NCI-H1436 (cell line): ENCODE measurements around the gene USP46.
A peak's percentile ranks its signal among the peaks of the same experiment; 100 is the strongest.

Experiments used
- DNase-seq: peaks from one replicate; lab custom pipeline; 2025; lab: John Stamatoyannopoulos, UW

The USP46 gene

GRCh38 chr4:52659001-52659721 is at the start of gene USP46:
TSS of gene USP46 (minus strand) at chr4:52659301. CDS start at chr4:52659150, 151 bp downstream.
- DNase-seq, result peak; percentile 19

GRCh38 chr4:52704661-52705060 is 45.6 kb upstream of the USP46 start:
- DNase-seq, result no peak

DNA sequence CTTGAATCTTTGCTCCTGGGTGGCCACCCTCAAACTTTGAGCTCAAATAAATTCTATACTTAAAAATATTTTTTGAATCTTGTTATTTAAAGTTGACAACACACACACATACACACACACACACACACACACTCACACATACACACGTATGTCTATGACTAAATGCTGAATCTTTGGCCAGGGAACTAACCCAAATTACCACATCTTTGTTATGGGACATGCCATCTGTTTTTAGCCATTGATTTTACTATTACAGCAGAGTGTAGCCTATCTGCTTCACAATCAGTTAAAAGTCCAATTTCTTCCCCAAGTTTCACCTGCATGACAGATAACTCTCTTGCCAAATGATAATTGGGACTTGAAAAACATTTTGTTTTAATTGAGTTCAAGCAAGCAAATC is 45.0 kb upstream of the USP46 start:
- no peak for DNase-seq

GRCh38 chr4:52701207-52701606 is 42.1 kb upstream of the USP46 start:
- DNase-seq, result no peak

DNA sequence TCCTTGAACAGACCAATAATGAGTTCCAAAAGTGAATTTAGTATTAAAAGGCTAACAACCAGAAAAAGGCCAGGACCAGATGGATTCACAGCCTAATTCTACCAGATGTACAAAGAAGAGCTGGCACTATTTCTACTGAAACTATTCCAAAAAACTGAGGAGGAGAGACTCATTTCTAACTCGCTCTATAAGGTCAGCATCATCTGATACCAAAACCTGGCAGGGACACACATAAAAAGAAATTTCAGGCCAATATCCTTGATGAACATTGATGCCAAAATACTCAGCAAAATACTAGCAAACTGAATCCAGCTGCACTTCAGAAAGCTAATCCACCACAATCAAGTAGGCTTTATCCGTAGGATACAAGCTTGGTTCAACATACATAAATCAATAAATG is 35.8 kb upstream of the USP46 start:
- no peak for DNase-seq

GRCh38 chr4:52693492-52693891 is 34.4 kb upstream of the USP46 start:
- no peak for DNase-seq

DNA sequence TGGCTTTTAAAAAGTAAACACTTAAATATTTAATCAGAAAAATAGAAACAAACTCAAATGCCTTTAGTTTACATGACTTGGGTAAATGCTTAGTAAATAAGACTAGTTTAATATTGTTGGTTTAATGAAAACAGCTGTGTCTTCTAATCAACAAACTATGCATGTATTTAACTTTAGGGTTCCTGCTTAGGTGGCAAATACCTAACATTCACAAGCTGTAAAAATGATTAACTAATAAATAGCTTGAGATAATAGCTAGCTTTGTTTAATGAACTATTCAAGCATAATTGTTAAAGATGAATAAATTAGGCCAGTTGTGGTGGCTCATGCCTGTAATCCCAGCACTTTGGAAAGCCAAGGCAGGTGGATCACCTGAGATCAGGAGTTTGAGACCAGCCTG is 30.0 kb upstream of the USP46 start:
- DNase-seq, result no peak

DNA sequence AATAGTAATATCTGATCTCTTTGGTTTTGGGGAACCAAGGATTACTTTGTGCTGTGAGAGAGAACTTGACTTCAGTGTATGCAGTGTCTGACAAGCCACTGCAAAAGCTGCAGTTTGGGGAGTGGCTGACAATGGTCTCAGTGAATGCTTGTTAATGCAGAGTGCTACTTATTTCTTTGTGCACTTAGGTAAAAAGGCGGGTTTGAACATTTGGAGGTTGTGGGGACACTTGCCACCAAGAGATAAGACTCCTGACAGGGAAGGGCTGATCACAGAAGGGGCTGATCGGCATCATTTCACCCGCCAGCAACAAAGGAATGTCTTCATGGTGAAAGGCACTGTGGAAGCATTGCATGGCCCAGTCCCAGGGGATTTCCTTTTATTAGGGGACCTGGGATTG is 28.6 kb upstream of the USP46 start:
- no peak for DNase-seq

DNA sequence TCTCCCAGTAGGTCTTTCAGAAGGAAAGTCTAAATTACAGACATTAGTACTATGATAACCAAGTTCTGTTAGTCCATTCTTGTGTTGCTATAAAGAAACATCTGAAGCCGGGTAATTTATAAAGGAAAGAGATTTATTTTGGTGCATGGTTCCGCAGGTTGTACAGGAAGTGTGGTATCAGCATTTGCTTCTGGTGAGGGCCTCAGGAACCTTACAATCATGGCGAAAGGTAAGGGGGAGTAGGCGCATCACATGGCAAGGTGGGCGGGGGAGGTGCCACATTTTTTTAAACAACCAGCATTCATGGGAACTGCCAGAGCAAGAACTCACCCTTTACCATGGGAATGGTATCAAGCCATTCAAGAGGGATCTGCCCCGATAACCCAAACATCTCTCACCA is 26.2 kb upstream of the USP46 start:
- no peak for DNase-seq

- DNase-seq, result no peak
These were observed 25.8 kb upstream of the USP46 start for GRCh38 chr4:52684896-52685295.

GRCh38 chr4:52680381-52680780 is 21.3 kb upstream of the USP46 start:
- no peak for DNase-seq

DNA sequence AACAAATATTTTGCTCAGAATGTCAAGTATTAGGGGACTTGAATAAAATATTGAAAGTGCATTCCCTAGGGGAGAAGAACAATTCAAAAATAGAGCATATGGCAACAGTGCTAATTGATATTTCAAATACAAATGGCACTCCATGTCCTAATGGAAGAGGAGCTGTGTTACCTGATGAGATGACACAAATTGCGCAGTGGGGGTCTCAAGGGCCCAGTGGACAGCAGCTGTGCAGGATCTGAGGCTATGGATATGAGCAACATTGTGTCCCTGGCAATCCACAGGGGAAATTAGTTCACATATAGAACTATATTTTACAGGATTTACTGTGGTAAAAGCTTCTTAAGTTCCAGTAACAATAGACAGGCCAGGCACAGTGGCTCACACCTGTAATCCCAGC is 17.4 kb upstream of the USP46 start:
- DNase-seq, result no peak

DNA sequence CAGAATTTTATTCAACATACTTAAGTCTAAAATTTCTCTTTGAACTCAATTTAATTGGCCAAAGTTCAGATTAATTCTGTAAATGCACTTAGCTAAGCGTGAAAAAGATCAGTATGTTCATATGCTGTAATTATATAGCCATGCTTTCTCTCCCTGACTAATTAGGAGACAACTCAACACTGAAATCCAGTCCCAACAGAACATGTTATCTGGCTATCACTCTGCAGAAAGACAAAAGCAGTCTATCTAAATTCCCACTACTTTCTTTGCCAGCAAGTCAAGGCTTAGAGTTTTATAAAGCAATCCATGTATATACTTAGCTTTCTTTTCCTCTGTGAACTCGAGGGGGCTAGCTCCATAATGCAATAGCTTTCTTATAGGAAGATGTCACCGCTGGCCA is 16.0 kb upstream of the USP46 start:
- DNase-seq, result no peak

GRCh38 chr4:52670739-52671138 is 11.6 kb upstream of the USP46 start:
- DNase-seq, result no peak

GRCh38 chr4:52670121-52670520 is 11.0 kb upstream of the USP46 start:
- DNase-seq, result no peak

DNA sequence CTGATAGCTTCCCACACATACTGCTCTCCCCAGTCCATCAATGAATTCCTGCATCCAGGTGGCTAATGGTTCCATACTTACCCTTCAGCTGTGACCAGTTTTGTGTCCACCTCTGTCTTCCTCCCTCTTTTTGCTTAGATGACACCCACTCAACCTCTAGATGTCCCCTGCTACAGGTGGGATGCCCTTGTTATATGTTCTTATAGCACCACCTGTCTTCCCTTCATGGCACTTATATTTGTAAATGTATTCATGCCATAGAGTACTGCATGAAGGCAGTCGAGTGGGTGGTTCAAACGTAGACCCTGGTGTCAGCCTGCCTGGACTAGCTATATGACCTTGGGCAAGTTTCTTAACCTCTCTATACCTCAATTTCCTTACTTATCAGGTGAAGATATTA is 6.5 kb upstream of the USP46 start:
- DNase-seq, result no peak

GRCh38 chr4:52664479-52664878 is 5.4 kb upstream of the USP46 start:
- no peak for DNase-seq

DNA sequence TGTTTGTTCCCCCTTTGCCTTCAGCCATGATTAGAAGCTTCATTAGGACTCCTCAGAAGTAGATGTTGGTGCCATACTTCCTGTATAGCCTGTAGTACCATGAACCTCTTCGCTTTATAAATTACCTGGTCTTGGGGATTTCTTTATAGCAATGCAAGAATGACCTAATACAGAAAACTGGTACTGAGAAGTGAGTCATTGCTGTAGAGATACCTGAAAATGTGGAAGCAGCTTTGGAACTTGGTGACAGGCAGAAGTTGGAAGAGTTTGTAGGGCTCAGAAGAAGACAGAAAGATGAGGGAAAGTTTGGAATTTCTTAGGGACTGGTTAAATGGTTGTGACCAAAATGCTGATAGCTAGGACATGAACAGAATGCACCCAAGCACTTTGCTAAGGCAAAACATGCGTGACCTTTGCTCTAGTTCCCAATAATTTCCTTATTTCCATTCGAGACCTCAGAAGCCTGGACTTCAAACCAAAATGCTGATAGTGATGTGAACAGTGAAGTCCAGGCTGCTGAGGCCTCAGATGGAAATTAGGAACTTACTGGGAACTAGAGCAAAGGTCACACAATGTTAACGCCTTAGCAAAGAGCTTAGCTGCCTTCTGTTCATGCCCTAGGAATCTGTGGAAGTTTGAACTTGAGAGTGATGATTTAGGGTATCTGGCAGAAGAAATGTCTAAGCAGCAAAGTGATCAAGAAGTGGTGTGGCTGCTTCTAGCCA is 3.0 kb upstream of the USP46 start:
- DNase-seq, result no peak

GRCh38 chr4:52660643-52661042 is 1.5 kb upstream of the USP46 start:
- no peak for DNase-seq

DNA sequence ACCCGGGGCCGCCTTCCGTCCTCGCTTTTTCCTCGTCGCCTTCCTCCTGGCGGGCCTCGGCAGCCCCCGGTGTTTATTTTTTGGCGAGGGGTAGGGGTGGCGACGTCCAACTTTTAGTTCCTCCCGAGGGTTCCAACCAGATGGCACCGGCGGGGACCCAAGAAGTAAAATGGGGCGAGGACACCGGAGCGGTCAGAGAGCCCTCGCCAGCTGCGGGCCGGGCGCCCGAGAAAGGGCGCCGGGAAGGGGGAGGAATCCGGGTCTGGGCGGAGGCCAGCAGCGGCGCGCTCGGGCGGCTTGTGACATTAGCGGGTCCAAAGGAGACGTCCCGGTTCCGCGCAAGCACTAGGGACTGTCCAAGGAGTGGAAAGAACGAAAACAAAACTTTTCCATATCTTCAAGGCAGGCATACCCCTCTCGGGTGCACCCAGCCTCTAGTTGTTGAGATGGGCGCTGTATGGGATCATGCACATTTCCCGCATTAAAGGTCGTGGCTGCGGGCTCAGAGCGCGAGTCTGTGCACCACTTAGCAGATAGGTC is 691 bp upstream of the USP46 start:
- DNase-seq, result no peak

DNA sequence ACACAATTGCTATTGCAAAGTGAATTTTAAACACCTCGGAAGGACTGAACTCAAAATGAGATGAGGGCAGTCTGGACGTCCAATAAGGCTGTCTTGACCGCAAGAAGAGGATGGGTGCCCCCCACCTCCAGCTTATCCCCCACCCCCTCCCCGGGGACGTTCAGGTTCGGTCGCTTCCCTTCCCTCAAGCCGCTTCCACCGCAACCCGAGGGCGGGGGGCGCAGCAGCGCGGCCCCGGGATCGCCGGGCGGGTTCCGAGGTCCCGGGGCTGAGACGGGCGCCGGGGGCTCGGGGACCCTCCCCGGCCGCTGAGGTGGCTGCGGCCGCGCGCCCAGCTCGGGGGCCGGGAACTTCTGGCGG is 480 bp downstream of the USP46 start:
- no peak for DNase-seq

DNA sequence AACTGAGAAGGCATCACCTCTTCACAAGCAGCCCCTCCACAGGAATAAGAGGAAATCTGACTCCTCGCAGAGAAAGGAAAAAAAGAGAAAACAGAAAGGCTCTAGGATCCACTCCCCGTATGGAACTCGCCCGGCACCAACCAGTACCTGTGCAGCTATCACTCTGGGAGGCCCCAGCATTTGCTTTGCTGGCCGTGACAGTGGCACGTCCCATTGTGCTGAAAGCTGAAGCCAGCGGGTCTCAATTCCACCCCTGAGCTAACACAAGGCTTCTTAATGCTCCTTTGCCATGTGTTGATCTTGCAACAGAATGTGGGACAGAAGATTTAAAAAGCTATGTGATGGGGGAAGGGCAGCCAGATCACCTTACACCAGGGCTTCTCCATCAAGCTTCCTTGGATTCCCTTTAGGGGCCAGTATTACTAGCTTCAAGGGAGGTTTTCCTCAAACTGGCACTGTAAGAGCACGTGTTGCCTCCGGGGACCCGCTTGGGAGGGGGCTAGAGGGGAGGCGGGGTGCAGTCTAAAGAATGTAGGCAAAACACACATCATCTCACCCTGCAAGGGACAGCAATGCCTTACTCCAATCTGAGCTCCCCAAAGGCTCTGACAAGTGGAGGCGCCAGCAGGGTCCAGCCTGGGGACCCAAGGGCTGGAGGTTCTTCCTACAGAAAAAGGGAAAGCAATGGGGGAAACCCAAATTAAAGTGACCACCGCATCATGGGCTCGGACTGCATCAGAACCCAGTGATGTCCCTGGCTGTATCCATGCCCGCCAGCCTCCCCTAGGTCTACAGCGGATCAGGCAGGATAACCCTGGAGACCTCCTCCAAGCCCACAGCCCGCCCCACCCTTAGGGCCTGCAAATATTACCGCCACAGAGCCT is 1.2 kb downstream of the USP46 start:
- no peak for DNase-seq

DNA sequence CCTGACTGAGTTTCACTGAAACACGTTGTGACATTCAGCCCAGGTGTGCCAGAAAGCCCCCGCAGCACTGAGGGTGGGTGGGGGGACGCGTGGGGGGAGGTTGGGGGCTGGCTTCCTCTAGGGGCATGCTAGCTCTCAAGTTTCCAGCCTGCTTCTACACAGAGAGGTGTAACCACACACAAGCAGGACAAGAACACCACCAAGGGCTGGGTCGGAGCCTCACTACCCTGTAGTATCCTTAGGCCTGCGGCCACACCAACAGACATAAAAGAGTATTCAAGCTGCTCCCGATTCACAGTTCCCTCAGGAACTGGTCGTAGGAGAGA is 1.8 kb downstream of the USP46 start:
- DNase-seq, result no peak
